ENCODE results near the gene FAAP24.
"Not testable (repeated sequence)": the region's sequence is repeated elsewhere in the genome, so short reads cannot be mapped to it uniquely, and the experiment has no call there.

Gene FAAP24, protein sequence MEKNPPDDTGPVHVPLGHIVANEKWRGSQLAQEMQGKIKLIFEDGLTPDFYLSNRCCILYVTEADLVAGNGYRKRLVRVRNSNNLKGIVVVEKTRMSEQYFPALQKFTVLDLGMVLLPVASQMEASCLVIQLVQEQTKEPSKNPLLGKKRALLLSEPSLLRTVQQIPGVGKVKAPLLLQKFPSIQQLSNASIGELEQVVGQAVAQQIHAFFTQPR

DNA sequence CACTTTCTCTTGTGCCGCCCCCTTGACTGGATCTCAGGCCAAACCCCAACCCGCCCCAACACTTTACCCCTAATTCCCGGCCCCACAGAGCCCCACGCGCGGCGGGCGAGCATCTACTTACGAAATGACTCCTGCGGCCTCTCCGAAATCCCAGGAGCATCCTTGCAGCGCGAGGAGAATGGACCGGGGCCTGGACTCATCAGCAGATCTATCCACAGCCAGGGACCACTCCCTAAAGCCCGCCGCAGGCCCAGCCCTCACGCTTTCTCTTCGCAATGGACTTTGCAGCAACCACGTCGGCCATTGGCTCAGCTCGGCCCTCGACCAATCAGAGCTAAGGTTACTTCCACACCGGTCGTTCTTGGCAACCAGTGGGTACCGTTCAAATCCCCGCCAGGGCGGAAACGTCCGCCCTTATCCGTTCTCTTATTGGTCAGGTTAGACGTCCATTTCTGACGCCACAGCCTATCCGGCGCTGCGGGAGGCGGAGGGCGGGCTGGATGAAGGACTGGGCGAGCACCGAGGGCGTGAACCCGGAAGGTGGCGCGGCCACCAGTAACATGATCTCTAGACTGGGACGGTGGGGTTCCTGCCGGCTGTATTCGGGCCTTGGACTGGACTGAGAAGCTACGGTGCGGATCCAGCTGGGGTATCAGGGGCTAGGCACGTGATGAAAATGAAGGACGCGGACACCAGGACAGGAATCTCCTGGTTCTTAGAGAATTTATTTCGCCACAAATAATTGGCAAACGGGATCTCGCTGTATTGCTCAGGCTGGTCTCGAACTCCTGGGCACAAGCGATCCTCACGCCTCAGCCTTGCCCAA lies at the start of gene FAAP24, which contains the start of gene CEP89:
Gene FAAP24 (plus strand): TSS at position 528 of the 826 bp plus-strand sequence. CDS start 955 bp downstream, outside the sequence.
Gene CEP89 (minus strand): TSS at position 244 of the 826 bp plus-strand sequence. CDS start 84 bp downstream, at position 160.
- H3K27me3 ChIP-seq (ENCODE audit: insufficient read depth, insufficient read length) = no peaks in the 10 kb centered on the region
- TF ChIP-seq YY1 (IDR thresholded peaks at IDR 0.05; ENCODE audit: insufficient read depth, insufficient read length) (no peak), ZNF274 (IDR thresholded peaks at IDR 0.05; ENCODE audit: low read depth, low read length) (no peak), SUZ12 (IDR thresholded peaks at IDR 0.05; ENCODE audit: extremely low read depth, insufficient read depth, insufficient read length) (no peak)
- H3K4me3 ChIP-seq (ENCODE audit: insufficient read length, low read depth) = peak within 1 kb of the TSS; percentile 70
- no peaks in the 10 kb centered on the region for H3K9me3 ChIP-seq (ENCODE audit: insufficient read depth, low read length)
- no peaks in the 10 kb centered on the region for H3K4me1 ChIP-seq (ENCODE audit: insufficient read depth, insufficient read length)
- peaks cover 34% of the 10 kb centered on the region for H3K36me3 ChIP-seq (ENCODE audit: insufficient read depth, insufficient read length, low read length)
- H3K9ac ChIP-seq (ENCODE audit: insufficient read length, low read depth) = peak within 1 kb of the TSS; percentile 85
- peak; percentile 98 for DNase-seq (ENCODE audit: low read depth, low spot score)

- Histone ChIP-seq H3K4me3 (ENCODE audit: insufficient read length, low read depth) (no peak overlapping the region), H3K9ac (ENCODE audit: insufficient read length, low read depth) (no peak overlapping the region), H3K27me3 (ENCODE audit: insufficient read depth, insufficient read length) (no peaks in the 10 kb centered on the region), H3K9me3 (ENCODE audit: insufficient read depth, low read length) (no peaks in the 10 kb centered on the region), H3K4me1 (ENCODE audit: insufficient read depth, insufficient read length) (peaks cover 3% of the 10 kb centered on the region), H3K36me3 (ENCODE audit: insufficient read depth, insufficient read length, low read length) (peaks cover 44% of the 10 kb centered on the region)
- TF ChIP-seq YY1 (IDR thresholded peaks at IDR 0.05; ENCODE audit: insufficient read depth, insufficient read length) = no peak
- no peak for TF ChIP-seq SUZ12 (IDR thresholded peaks at IDR 0.05; ENCODE audit: extremely low read depth, insufficient read depth, insufficient read length)
- TF ChIP-seq ZNF274 (IDR thresholded peaks at IDR 0.05; ENCODE audit: low read depth, low read length) = no peak
- DNase-seq (ENCODE audit: low read depth, low spot score) = no peak
Observed at GRCh38 chr19:32924200-32924599, 47.8 kb upstream of the FAAP24 start.

GRCh38 chr19:32928806-32929205 lies 43.2 kb upstream of the FAAP24 start:
- Histone ChIP-seq H3K4me1 (ENCODE audit: insufficient read depth, insufficient read length) (no peaks in the 10 kb centered on the region), H3K4me3 (ENCODE audit: insufficient read length, low read depth) (no peak overlapping the region), H3K36me3 (ENCODE audit: insufficient read depth, insufficient read length, low read length) (peaks cover 48% of the 10 kb centered on the region), H3K27me3 (ENCODE audit: insufficient read depth, insufficient read length) (no peaks in the 10 kb centered on the region), H3K9ac (ENCODE audit: insufficient read length, low read depth) (no peak overlapping the region), H3K9me3 (ENCODE audit: insufficient read depth, low read length) (no peaks in the 10 kb centered on the region)
- no peak for TF ChIP-seq SUZ12 (IDR thresholded peaks at IDR 0.05; ENCODE audit: extremely low read depth, insufficient read depth, insufficient read length)
- no peak for TF ChIP-seq ZNF274 (IDR thresholded peaks at IDR 0.05; ENCODE audit: low read depth, low read length)
- TF ChIP-seq YY1 (IDR thresholded peaks at IDR 0.05; ENCODE audit: insufficient read depth, insufficient read length) = no peak
- no peak for DNase-seq (ENCODE audit: low read depth, low spot score)

DNA sequence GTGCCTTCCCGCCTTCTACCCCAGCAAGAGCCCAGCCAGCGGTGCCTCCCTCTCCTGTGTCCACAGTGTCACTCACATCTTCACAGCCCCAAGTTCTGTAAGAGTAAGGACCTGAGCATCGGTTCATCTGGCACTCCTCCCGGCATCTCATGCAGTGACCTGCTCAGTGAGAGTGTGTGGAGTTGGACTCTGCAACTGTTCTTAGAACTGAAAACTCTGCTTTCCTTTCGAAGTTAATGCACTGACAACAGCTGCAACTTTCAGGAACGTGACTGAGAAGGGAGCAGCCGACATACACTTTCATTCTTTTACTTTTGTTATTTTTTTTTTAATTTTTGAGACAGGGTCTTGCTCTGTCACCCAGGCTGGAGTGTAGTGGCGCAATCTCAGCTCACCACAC lies 41.5 kb upstream of the FAAP24 start:
- no peaks in the 10 kb centered on the region for H3K27me3 ChIP-seq (ENCODE audit: insufficient read depth, insufficient read length)
- H3K4me3 ChIP-seq (ENCODE audit: insufficient read length, low read depth) = no peak overlapping the region
- DNase-seq (ENCODE audit: low read depth, low spot score) = no peak
- peaks cover 52% of the 10 kb centered on the region for H3K36me3 ChIP-seq (ENCODE audit: insufficient read depth, insufficient read length, low read length)
- TF ChIP-seq ZNF274 (IDR thresholded peaks at IDR 0.05; ENCODE audit: low read depth, low read length) (no peak), YY1 (IDR thresholded peaks at IDR 0.05; ENCODE audit: insufficient read depth, insufficient read length) (no peak), SUZ12 (IDR thresholded peaks at IDR 0.05; ENCODE audit: extremely low read depth, insufficient read depth, insufficient read length) (no peak)
- H3K9ac ChIP-seq (ENCODE audit: insufficient read length, low read depth) = no peak overlapping the region
- H3K4me1 ChIP-seq (ENCODE audit: insufficient read depth, insufficient read length) = no peaks in the 10 kb centered on the region
- no peaks in the 10 kb centered on the region for H3K9me3 ChIP-seq (ENCODE audit: insufficient read depth, low read length)

DNA sequence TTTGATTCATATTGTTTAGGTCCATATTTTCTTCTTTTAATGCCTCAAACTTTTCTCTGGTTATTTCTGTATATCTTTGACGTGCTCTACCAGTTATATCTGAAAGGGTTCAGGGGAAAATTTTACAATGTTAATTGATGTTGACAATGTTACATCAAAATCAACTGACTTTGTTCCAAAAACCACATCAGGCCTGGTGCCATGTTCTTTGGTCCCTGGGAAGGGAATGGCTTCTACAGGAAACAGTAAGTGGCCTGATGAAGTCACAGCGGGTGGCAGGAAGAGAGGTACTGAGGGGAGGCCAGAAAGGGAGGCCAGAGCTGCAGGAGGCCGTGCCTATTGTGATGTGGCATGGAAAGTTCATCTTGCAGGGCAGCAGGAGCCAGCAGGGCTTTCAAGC lies 38.5 kb upstream of the FAAP24 start:
- Histone ChIP-seq H3K4me3 (ENCODE audit: insufficient read length, low read depth) (no peak overlapping the region), H3K36me3 (ENCODE audit: insufficient read depth, insufficient read length, low read length) (peaks cover 65% of the 10 kb centered on the region), H3K4me1 (ENCODE audit: insufficient read depth, insufficient read length) (no peaks in the 10 kb centered on the region), H3K27me3 (ENCODE audit: insufficient read depth, insufficient read length) (no peaks in the 10 kb centered on the region), H3K9me3 (ENCODE audit: insufficient read depth, low read length) (no peaks in the 10 kb centered on the region), H3K9ac (ENCODE audit: insufficient read length, low read depth) (no peak overlapping the region)
- TF ChIP-seq SUZ12 (IDR thresholded peaks at IDR 0.05; ENCODE audit: extremely low read depth, insufficient read depth, insufficient read length) (no peak), YY1 (IDR thresholded peaks at IDR 0.05; ENCODE audit: insufficient read depth, insufficient read length) (no peak), ZNF274 (IDR thresholded peaks at IDR 0.05; ENCODE audit: low read depth, low read length) (no peak)
- DNase-seq (ENCODE audit: low read depth, low spot score) = no peak

GRCh38 chr19:32935629-32936028 lies 36.4 kb upstream of the FAAP24 start:
- H3K4me1 ChIP-seq (ENCODE audit: insufficient read depth, insufficient read length) = no peaks in the 10 kb centered on the region
- no peaks in the 10 kb centered on the region for H3K9me3 ChIP-seq (ENCODE audit: insufficient read depth, low read length)
- no peaks in the 10 kb centered on the region for H3K27me3 ChIP-seq (ENCODE audit: insufficient read depth, insufficient read length)
- TF ChIP-seq SUZ12 (IDR thresholded peaks at IDR 0.05; ENCODE audit: extremely low read depth, insufficient read depth, insufficient read length) (no peak), YY1 (IDR thresholded peaks at IDR 0.05; ENCODE audit: insufficient read depth, insufficient read length) (no peak), ZNF274 (IDR thresholded peaks at IDR 0.05; ENCODE audit: low read depth, low read length) (no peak)
- peaks cover 60% of the 10 kb centered on the region for H3K36me3 ChIP-seq (ENCODE audit: insufficient read depth, insufficient read length, low read length)
- no peak overlapping the region for H3K9ac ChIP-seq (ENCODE audit: insufficient read length, low read depth)
- no peak overlapping the region for H3K4me3 ChIP-seq (ENCODE audit: insufficient read length, low read depth)
- no peak for DNase-seq (ENCODE audit: low read depth, low spot score)

DNA sequence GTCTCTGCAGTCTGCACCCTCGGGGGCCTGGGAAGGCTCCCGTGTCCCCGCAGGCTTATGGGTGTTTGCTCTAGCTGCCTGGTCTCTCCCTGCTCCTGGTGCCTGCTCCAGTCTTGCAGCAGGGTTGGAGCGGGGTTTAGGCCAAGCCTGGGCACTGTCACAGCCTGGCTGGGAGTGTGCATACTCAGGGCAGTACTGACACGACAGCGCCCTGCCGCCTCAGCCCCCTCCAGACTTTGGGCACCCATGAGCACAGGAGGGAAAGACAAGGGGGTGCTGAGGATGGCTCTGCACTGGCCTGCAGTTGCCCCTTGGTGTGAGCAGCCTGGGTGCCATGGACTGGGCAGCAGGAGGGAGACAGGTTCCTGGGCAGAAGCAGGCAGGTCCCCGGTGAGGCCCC lies 36.0 kb upstream of the FAAP24 start:
- H3K27me3 ChIP-seq (ENCODE audit: insufficient read depth, insufficient read length) = no peaks in the 10 kb centered on the region
- no peak overlapping the region for H3K9ac ChIP-seq (ENCODE audit: insufficient read length, low read depth)
- H3K36me3 ChIP-seq (ENCODE audit: insufficient read depth, insufficient read length, low read length) = peaks cover 57% of the 10 kb centered on the region
- no peak overlapping the region for H3K4me3 ChIP-seq (ENCODE audit: insufficient read length, low read depth)
- TF ChIP-seq YY1 (IDR thresholded peaks at IDR 0.05; ENCODE audit: insufficient read depth, insufficient read length) (no peak), ZNF274 (IDR thresholded peaks at IDR 0.05; ENCODE audit: low read depth, low read length) (no peak), SUZ12 (IDR thresholded peaks at IDR 0.05; ENCODE audit: extremely low read depth, insufficient read depth, insufficient read length) (no peak)
- DNase-seq (ENCODE audit: low read depth, low spot score) = no peak
- H3K9me3 ChIP-seq (ENCODE audit: insufficient read depth, low read length) = no peaks in the 10 kb centered on the region
- no peaks in the 10 kb centered on the region for H3K4me1 ChIP-seq (ENCODE audit: insufficient read depth, insufficient read length)

DNA sequence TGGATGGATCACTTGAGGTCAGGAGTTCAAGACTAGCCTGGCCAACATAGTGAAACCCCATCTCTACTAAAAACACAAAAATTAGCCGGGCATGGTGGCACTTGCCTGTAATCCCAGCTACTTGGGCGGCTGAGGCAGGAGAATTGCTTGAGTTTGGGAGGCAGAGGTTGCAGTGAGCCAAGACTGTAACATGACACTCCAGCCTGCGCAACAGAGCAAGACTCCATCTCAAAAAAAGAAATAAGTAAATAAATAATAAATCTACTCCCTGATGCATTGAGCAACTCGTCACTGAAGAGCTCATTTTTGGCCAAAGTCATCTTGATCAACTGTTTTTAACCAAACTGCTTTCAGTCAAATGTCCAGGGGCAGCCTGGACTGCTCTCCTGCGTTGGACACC lies 30.8 kb upstream of the FAAP24 start:
- H3K4me1 ChIP-seq (ENCODE audit: insufficient read depth, insufficient read length); H3K27me3 ChIP-seq (ENCODE audit: insufficient read depth, insufficient read length); H3K9me3 ChIP-seq (ENCODE audit: insufficient read depth, low read length); H3K9ac ChIP-seq (ENCODE audit: insufficient read length, low read depth); DNase-seq (ENCODE audit: low read depth, low spot score); H3K4me3 ChIP-seq (ENCODE audit: insufficient read length, low read depth): not testable (repeated sequence)
- peaks cover 57% of the 10 kb centered on the region for H3K36me3 ChIP-seq (ENCODE audit: insufficient read depth, insufficient read length, low read length)
